Colonic mucosa (tissue), 4 donors: ENCODE data around the gene AARS2. TPM values are rescaled to one million over a fixed set of nuclear protein-coding genes. Genes with fewer than 3 reads are reported as not detected.
"Not testable (repeated sequence)": the region's sequence is repeated elsewhere in the genome, so short reads cannot be mapped to it uniquely, and the experiment has no call there.

Source experiments
- DNase-seq: peaks from one replicate; pipeline ENCODE4 v3.0.0-alpha.2; 2020
- H3K27ac ChIP-seq: fragments of 200-600 bp; one replicate; pipeline ENCODE4 v1.8.0; 2021
- H3K27me3 ChIP-seq: fragments of 200-600 bp; one replicate; pipeline ENCODE4 v1.8.0; 2021
- H3K36me3 ChIP-seq: fragments of 200-600 bp; one replicate; pipeline ENCODE4 v1.8.0; 2021
- H3K4me1 ChIP-seq: fragments of 200-600 bp; one replicate; pipeline ENCODE4 v1.8.0; 2021; ENCODE audit warnings: mild to moderate bottlenecking
- H3K4me3 ChIP-seq: fragments of 200-600 bp; one replicate; pipeline ENCODE4 v1.8.0; 2021
- H3K9ac ChIP-seq, 2 donors: one replicate each; pipeline ENCODE4 v1.7.0; 2013; ENCODE audit warnings: control low read depth in 2 of 2, low read depth in 2 of 2, low read length in 2 of 2
- H3K9me3 ChIP-seq: fragments of 200-600 bp; one replicate; pipeline ENCODE4 v1.8.0; 2021
- CTCF ChIP-seq: fragments of 200-600 bp; IDR thresholded peaks from one replicate; pipeline ENCODE4 v1.8.0; 2022; ENCODE audit warnings: antibody characterized with exemption, mild to moderate bottlenecking
- intact Hi-C: fragments of 100-400 bp; cut with DNase I; formaldehyde crosslinking; loops from one replicate; pipeline ENCODE4 v1.14.1; 2022
- total RNA-seq, 2 donors: library from RNA; stranded (reverse); fragmentation: NEBNext Ultra II Directional in 1 of 2; extraction: Animal tissue kit (Norgen Biotek cat#: 25700) in 1 of 2; gene quantifications; one replicate each; pipeline ENCODE4 v1.2.1, GENCODE V29; 2021
- donor health status: healthy.
- donor health status: DM: no; HTN: no; CAD: no.
- donor health status: DM: no; HTN: no; CAD: no.

AARS2 gene
- total RNA-seq, 2 donors from 2014 or later = 9.0 to 27.7 TPM

- Histone ChIP-seq H3K9ac (no peak overlapping the region), H3K9me3 (no peaks in the 10 kb centered on the region), H3K4me1 (no peaks in the 10 kb centered on the region), H3K4me3 (no peak overlapping the region), H3K27me3 (no peaks in the 10 kb centered on the region), H3K27ac (no peak overlapping the region), H3K36me3 (no peaks in the 10 kb centered on the region)
- intact Hi-C loops = no loop called here
- TF ChIP-seq CTCF = no peak
- DNase-seq = peak; percentile 59
These were observed 40.2 kb upstream of the AARS2 start for GRCh38 chr6:44353336-44353735.

- no peak for TF ChIP-seq CTCF
- intact Hi-C loops = no loop called here
- Histone ChIP-seq H3K9me3 (no peaks in the 10 kb centered on the region), H3K4me1 (no peaks in the 10 kb centered on the region), H3K27ac (no peak overlapping the region), H3K36me3 (no peaks in the 10 kb centered on the region), H3K9ac (no peak overlapping the region), H3K4me3 (no peak overlapping the region), H3K27me3 (no peaks in the 10 kb centered on the region)
- no peak for DNase-seq
These were observed 39.1 kb upstream of the AARS2 start for GRCh38 chr6:44352259-44352658.

GRCh38 chr6:44350650-44350994, 37.5 kb upstream of the AARS2 start:
- H3K9ac ChIP-seq, H3K9me3 ChIP-seq, DNase-seq, H3K36me3 ChIP-seq, H3K4me1 ChIP-seq, H3K27ac ChIP-seq, H3K4me3 ChIP-seq, H3K27me3 ChIP-seq, intact Hi-C loops: not testable (repeated sequence)

- intact Hi-C loops = no loop called here
These were observed 36.9 kb upstream of the AARS2 start for GRCh38 chr6:44349904-44350649.

GRCh38 chr6:44346818-44347217, 33.7 kb upstream of the AARS2 start:
- intact Hi-C loops, H3K36me3 ChIP-seq, H3K9me3 ChIP-seq, H3K27ac ChIP-seq, H3K4me3 ChIP-seq, H3K9ac ChIP-seq, H3K27me3 ChIP-seq, H3K4me1 ChIP-seq, DNase-seq: not testable (repeated sequence)

More at GRCh38 chr6:44349904-44350649, 36.9 kb upstream of the AARS2 start:
- no peak for DNase-seq
- H3K4me3 ChIP-seq = no peak overlapping the region
- no peaks in the 10 kb centered on the region for H3K9me3 ChIP-seq
- TF ChIP-seq CTCF = no peak
- H3K36me3 ChIP-seq = no peaks in the 10 kb centered on the region
- no peak overlapping the region for H3K27ac ChIP-seq
- H3K4me1 ChIP-seq = no peaks in the 10 kb centered on the region
- no peaks in the 10 kb centered on the region for H3K27me3 ChIP-seq
- no peak overlapping the region for H3K9ac ChIP-seq

GRCh38 chr6:44342489-44342888, 29.3 kb upstream of the AARS2 start, which contains the start of gene SPATS1:
Gene SPATS1, plus strand, starts transcription at chr6:44342650. Its CDS starts 446 bp downstream, at chr6:44343096.
- Histone ChIP-seq H3K9me3 (no peaks in the 10 kb centered on the region), H3K27ac (no peak within 1 kb of the TSS), H3K9ac (peak within 1 kb of the TSS in 1 of 2 donors; percentile 19), H3K27me3 (peaks cover 9% of the 10 kb centered on the region), H3K36me3 (no peaks in the 10 kb centered on the region), H3K4me3 (no peak within 1 kb of the TSS), H3K4me1 (no peaks in the 10 kb centered on the region)
- intact Hi-C loops = no loop called here
- no peak for DNase-seq
- no peak for TF ChIP-seq CTCF
